ENCODE data around the gene SNRNP48. TPM values are rescaled to one million over a fixed set of nuclear protein-coding genes. Genes with fewer than 3 reads are reported as not detected.

Gene SNRNP48
- total RNA-seq, 4 donors from 2014 or later = 11.2 to 28.8 (median 20.1) TPM

DNA sequence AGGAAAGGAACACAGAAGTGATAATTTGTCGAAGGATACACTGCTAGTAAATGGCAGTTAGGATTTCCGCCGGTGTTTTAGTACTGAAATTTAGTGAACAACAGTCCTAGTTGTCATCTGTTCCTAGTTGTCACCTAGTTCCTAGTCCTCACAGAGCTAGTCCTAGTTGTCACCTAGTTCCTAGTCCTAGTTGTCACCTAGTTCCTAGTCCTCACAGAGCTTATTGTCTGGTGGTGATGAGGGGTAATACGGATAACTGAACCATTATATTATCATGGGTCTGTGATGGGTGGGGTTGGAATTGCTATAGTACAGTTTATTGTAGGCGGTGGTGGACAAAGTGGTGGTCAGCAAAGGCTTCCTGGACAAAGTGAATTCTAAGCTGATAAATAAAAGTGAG lies 1.8 kb downstream of the SNRNP48 start:
- no peak overlapping the region for H3K4me3 ChIP-seq (replicated peaks in 1 of 3)
- no peaks in the 10 kb centered on the region for H3K9me3 ChIP-seq
- H3K36me3 ChIP-seq = peaks cover 0 to 12% of the 10 kb centered on the region in 2 donors
- intact Hi-C loops (cut with DNase I) = no loop called here
- H3K4me1 ChIP-seq = peaks cover 0 to 20% of the 10 kb centered on the region in 2 donors
- no peak for TF ChIP-seq POLR2A (IDR thresholded peaks at IDR 0.05)
- no peak for TF ChIP-seq CTCF (IDR thresholded peaks at IDR 0.05)
- 97 to 98% methylated on average over 5 of the region's 5 CpGs for WGBS, 2 donors
- no peak for DNase-seq
- H3K27ac ChIP-seq = no peak overlapping the region
- no peaks in the 10 kb centered on the region for H3K27me3 ChIP-seq

- Histone ChIP-seq H3K9me3 (no peaks in the 10 kb centered on the region), H3K4me3 (replicated peaks in 1 of 3) (no peak overlapping the region), H3K36me3 (peaks cover 0 to 16% of the 10 kb centered on the region in 2 donors), H3K27ac (no peak overlapping the region), H3K4me1 (peaks cover 0 to 20% of the 10 kb centered on the region in 2 donors), H3K27me3 (no peaks in the 10 kb centered on the region)
- 75 to 83% methylated on average over 1 of the region's 1 CpG for WGBS, 2 donors
- intact Hi-C loops (cut with DNase I) = no loop called here
- TF ChIP-seq POLR2A (IDR thresholded peaks at IDR 0.05) = no peak
- TF ChIP-seq CTCF (IDR thresholded peaks at IDR 0.05) = no peak
- no peak for DNase-seq
Measured at GRCh38 chr6:7593229-7593628, 3.2 kb downstream of the SNRNP48 start.

- intact Hi-C loops (cut with DNase I) = no loop called here
- Histone ChIP-seq H3K9me3 (no peaks in the 10 kb centered on the region), H3K4me3 (replicated peaks in 1 of 3) (no peak overlapping the region), H3K4me1 (peaks cover 0 to 16% of the 10 kb centered on the region in 2 donors), H3K27ac (no peak overlapping the region), H3K27me3 (no peaks in the 10 kb centered on the region), H3K36me3 (peaks cover 0 to 25% of the 10 kb centered on the region in 2 donors)
- WGBS, 2 donors = 93 to 95% methylated on average over 4 of the region's 4 CpGs
- no peak for TF ChIP-seq POLR2A (IDR thresholded peaks at IDR 0.05)
- no peak for TF ChIP-seq CTCF (IDR thresholded peaks at IDR 0.05)
- no peak for DNase-seq
Measured at GRCh38 chr6:7594579-7595125, 4.7 kb downstream of the SNRNP48 start.

- 87 to 96% methylated on average over 4 of the region's 4 CpGs for WGBS, 2 donors
- peaks cover 46 to 62% of the 10 kb centered on the region in 2 donors for H3K36me3 ChIP-seq
- H3K27ac ChIP-seq = no peak overlapping the region
- DNase-seq = no peak
- H3K4me1 ChIP-seq = no peaks in the 10 kb centered on the region
- no peak overlapping the region for H3K4me3 ChIP-seq (replicated peaks in 1 of 3)
- intact Hi-C loops (cut with DNase I) = no loop called here
- H3K9me3 ChIP-seq = no peaks in the 10 kb centered on the region
- H3K27me3 ChIP-seq = no peaks in the 10 kb centered on the region
- no peak for TF ChIP-seq POLR2A (IDR thresholded peaks at IDR 0.05)
- no peak for TF ChIP-seq CTCF (IDR thresholded peaks at IDR 0.05)
Measured at GRCh38 chr6:7604003-7604402, 14.0 kb downstream of the SNRNP48 start.

GRCh38 chr6:7604506-7604905 lies 14.5 kb downstream of the SNRNP48 start:
- WGBS, 2 donors = 77 to 82% methylated on average over 2 of the region's 2 CpGs
- no peak overlapping the region for H3K4me3 ChIP-seq (replicated peaks in 1 of 3)
- H3K4me1 ChIP-seq = no peaks in the 10 kb centered on the region
- DNase-seq = no peak
- TF ChIP-seq POLR2A (IDR thresholded peaks at IDR 0.05) (no peak), CTCF (IDR thresholded peaks at IDR 0.05) (no peak)
- peaks cover 46 to 60% of the 10 kb centered on the region in 2 donors for H3K36me3 ChIP-seq
- H3K9me3 ChIP-seq = no peaks in the 10 kb centered on the region
- no peaks in the 10 kb centered on the region for H3K27me3 ChIP-seq
- no peak overlapping the region for H3K27ac ChIP-seq
- intact Hi-C loops (cut with DNase I) = no loop called here

Measured in thyroid gland (tissue), 4 donors.